Activated CD8-positive, alpha-beta memory T cell treated with anti-CD3 and anti-CD28 coated beads, Interleukin-2, amount 50 U/mL, for 24 hours (primary cell): ENCODE results near the gene CADM1.

Source experiments
- DNase-seq: peaks from one replicate; pipeline ENCODE4 v3.0.0-alpha.2; 2020; ENCODE audit errors: extremely low read depth

The CADM1 gene

DNA sequence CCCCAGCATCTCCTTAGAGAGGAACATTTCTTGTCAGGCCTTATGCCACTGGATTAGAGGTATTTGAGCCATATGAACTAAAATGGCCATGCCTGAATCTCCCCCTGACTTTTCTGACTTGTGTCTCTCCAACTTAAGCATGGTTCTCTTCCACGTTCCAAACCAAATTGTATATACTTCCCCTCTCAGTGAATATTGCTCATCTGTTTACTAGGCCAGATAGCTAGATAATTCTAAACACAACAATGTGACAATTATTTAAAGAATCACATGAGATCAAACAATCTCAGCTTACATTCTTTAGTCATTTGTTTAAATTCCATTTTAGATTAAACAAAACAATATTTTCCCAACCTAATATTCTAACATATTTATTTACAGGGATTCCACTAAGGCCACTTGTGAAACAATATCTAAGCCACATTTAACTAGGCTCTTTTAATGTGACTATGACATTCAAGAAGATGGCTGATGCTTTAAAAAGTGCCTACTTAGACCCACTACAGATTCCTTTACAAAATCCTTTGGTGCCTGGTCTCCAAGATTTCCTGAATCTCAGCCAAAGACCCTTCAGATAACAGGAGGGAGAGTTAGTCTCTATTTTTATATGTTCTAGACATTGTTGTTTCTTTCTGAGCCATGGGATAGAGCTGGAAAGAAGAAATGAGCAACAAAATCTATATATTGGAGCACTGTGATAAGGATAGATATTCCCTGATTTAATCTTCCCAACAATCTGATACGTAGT is 105.7 kb downstream of the CADM1 start:
- DNase-seq: no peak

DNA sequence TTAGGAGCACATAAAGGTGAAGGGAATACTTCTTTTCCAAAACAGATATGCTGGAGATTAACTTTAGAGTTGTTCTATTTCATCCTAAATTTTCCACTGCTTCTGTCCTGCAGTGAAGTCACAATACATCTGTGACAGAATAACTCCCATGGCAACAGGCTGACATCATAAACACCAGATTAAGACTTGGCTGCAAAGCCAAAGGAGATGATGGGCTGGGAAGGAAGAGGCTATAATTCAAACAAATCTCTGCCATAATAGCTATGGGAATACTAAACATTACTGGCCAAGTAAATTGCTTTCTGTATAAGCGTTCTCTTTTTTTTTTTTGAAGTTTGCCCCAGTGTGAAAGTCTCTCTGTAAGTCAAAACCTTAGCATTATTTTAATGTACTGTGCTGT is 107.7 kb downstream of the CADM1 start:
- no peak for DNase-seq

- no peak for DNase-seq
Measured at GRCh38 chr11:115393950-115394349, 110.3 kb downstream of the CADM1 start.

- DNase-seq: no peak
Measured at GRCh38 chr11:115391598-115391997, 112.6 kb downstream of the CADM1 start.

GRCh38 chr11:115391160-115391559 is 113.1 kb downstream of the CADM1 start:
- DNase-seq: no peak

DNA sequence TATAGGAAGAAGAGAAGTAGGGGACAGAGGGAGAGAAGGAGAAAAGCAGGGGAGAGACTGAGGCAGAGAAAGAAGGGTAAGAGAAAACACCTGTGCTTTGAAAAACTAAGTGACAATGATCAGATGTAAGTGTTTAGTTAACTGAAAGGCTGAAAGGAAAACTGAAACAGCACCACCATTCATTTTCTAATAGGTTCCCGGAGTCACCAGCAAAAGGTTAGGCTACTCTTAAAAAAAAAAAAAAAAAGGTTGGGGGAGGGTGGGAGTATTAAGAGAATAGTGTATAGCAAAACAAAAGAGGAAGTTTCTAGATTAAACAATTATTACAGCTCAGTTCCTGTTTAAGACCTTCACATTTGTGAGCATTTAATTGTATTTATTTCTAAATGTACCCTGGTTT is 113.8 kb downstream of the CADM1 start:
- DNase-seq: no peak

- no peak for DNase-seq
Measured at GRCh38 chr11:115389790-115390189, 114.4 kb downstream of the CADM1 start.

- no peak for DNase-seq
Measured at GRCh38 chr11:115385226-115385625, 119.0 kb downstream of the CADM1 start.

DNA sequence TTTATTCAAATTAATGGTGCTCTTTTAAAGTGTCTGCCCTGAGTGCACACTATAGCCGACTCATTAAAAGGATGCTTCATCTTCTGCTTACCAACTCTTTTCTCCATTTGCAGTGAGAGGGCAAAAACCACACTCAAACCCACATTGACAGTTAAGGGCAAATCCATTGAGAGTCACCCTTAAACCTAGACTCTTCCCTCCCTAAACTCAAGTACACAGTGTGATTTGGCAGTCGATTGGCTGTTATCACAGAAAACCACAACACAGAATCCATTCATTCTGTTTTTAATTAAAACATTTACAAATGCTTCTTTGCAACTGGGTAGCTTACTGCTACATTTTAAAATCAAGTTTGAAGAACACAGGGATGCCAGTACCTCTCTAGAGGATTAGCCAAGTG is 120.0 kb downstream of the CADM1 start:
- DNase-seq: no peak

DNA sequence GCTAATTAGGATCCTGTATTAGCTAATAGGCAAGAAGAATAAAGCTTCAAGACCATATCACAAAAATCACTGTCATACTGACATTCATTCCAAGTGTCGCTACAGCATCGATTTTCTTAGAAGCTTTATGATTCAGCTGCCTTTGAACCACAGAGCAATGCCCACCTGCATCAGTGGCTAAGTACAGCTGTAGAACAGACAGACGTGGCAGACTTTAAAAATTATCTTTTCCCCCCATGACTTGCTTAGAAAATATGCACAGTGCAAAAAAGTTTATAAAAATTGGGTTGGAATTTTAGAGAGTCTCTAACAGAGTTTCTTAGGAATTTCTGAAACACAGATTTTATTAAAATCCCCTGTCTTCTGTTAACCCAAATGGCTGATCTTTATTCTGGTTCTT is 120.8 kb downstream of the CADM1 start:
- no peak for DNase-seq

GRCh38 chr11:115379528-115379927 is 124.7 kb downstream of the CADM1 start:
- no peak for DNase-seq

DNA sequence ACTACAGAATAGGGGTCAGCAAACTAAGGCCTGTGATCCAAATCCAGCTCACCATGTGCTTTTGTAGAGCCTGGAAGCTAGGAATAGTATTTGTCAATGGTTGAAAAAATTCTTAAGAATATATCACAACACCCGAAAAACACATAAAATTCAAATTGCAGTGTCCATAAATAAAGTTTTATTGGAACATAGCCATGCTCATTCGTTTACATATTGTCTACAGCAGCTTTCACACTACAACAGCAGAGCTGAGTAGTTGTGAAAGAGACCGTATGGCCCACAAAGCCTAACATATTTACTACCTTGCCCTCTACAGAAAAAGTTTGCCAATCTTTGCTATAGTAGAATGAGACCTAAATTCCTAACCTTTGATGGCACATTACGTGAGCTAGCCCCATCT is 125.7 kb downstream of the CADM1 start:
- DNase-seq: no peak

DNA sequence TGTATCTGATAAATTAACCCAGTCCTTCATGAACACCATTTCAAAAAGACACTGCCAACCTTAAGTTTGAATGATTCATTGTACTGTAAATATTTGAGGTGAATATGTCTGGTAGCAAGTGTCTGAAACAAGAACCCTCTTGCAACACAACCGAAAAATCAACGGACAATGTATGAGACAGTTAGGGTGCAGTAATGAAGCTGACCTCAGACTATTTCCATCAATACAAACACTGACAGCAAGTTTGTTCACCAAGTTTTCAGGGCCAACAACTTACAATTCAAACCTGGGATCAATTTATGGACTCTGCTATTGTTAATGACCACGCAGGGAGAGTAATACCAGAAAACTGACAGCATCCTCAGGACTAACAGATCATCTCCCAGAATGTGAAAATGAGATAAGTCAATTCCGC is 126.3 kb downstream of the CADM1 start:
- no peak for DNase-seq

DNA sequence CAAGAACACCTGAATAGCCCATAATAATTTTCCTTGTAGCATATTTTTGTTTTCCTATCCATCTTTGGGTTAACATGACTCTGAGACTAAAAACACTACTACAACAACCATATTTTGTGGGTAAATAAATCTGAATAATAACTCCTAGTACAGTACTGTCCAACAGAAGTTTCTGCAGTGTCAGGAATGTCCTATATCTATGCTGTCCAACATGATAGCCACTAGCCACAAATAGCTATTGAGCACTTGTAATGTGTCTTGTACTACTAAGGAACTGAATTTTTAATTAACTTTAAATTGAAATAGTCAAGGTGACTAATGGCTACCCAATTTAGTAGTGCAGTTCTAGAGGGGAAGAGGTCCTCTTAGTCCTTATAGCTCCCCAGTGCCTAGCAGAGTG is 135.6 kb downstream of the CADM1 start:
- no peak for DNase-seq

- DNase-seq: no peak
Measured at GRCh38 chr11:115366826-115367225, 137.4 kb downstream of the CADM1 start.

DNA sequence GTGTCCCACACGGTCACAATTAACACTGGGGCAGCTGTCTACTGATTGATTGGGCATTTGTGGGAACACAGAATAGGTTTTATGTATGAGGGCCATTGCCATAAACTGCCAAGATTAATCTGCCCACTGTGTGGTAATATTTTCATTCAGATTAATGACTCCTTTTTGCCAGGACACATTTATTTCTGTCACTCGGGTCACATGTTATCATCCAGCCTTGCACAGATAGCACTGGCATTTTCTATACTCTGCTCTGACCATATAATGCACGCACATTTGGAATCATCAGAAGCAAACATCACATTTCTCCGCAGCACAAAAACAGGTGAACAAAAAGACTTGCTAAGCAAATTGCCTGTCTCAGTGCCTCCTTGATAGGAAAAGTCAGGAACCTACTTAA is 138.3 kb downstream of the CADM1 start:
- no peak for DNase-seq

DNA sequence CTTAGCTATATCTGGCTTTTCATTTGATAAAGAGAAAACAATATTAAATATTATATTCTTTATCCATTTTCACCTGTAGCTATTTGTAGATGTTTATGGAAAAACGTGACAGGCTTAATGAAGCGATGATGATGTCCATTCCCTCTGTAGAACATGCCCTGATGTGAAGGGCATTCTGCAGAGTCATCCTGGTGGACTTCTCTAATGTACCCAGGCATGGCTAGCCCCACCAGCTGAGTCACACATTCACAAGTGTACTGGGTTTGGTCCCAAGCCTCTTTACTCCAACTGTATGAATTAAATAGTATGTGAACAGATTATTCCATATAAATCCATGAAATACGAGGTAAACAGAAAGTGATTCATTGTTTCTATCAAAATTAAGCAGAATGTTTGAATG is 139.3 kb downstream of the CADM1 start:
- no peak for DNase-seq

DNA sequence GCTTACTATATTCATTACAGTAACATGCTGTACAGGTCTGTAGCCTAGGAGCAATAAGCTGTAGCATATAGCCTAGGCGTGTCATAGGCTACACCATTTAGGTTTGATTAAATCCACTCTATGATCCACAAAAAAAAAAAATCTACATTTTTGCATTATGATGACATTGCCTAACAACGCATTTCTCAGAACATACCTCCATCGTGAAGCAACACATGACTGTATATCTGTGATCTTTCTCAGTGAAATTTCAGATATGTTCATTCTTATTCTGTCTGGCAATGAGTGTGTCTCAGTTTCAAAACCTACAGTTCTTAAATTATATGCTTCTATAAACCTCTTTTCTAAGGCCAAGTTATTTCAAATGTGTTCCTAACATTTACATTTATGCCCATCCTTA is 140.3 kb downstream of the CADM1 start:
- DNase-seq: no peak

DNA sequence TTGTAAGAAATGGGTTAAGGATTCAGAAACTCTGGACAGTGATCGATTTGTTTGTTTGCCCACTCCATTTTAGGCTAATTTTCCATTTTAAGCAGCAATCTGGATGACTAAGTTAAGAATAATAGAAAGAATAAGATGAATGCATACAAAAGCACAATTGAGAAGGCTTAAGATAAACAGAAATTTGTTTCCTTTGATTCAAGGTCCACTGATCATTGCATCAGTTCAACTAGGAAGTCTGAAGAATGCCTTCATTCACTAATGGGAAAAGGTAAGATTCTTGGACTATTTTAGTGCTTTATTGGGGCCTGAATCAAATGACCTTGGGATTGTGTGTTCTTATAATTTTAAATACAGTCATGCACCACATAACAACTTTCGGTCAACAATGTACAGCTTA is 140.8 kb downstream of the CADM1 start:
- no peak for DNase-seq

GRCh38 chr11:115362997-115363396 is 141.2 kb downstream of the CADM1 start:
- no peak for DNase-seq

GRCh38 chr11:115361025-115361424 is 143.2 kb downstream of the CADM1 start:
- no peak for DNase-seq

- no peak for DNase-seq
Measured at GRCh38 chr11:115360186-115360824, 143.9 kb downstream of the CADM1 start.

- DNase-seq: no peak
Measured at GRCh38 chr11:115357066-115357465, 147.1 kb downstream of the CADM1 start.
